Activated CD8-positive, alpha-beta T cell treated with anti-CD3 and anti-CD28 coated beads for 36 hours (primary cell): Measurements from ENCODE around the gene LRRC47. TPM values are rescaled to one million over a fixed set of nuclear protein-coding genes. Genes with fewer than 3 reads are reported as not detected.

Source experiments
- ATAC-seq: fragments of 200-7000 bp; cut with Tn5 transposase; one replicate; pipeline ENCODE4 v1.10.0; 2021; ENCODE audit warnings: mild to moderate bottlenecking, moderate library complexity
- CTCF ChIA-PET: fragments of 350-600 bp; sonication (Branson Sonifier 250); formaldehyde crosslinking; loops from one replicate; lab custom pipeline; 2021; ENCODE audit warnings: antibody characterized with exemption; lab: Charles Lee
- POLR2A ChIA-PET: fragments of 350-600 bp; sonication (Branson Sonifier 250); formaldehyde crosslinking; loops from one replicate; lab custom pipeline; 2021; ENCODE audit warnings: antibody characterized with exemption; lab: Charles Lee
- DNase-seq: peaks from one replicate; pipeline ENCODE4 v3.0.0-alpha.2; 2020
- H3K27ac Mint-ChIP-seq: one replicate; pipeline ENCODE4 v1.8.0; 2021; ENCODE audit warnings: mild to moderate bottlenecking, mixed read lengths
- H3K27me3 Mint-ChIP-seq: one replicate; pipeline ENCODE4 v1.8.0; 2021; ENCODE audit warnings: mixed read lengths
- H3K36me3 Mint-ChIP-seq: one replicate; pipeline ENCODE4 v1.8.0; 2021; ENCODE audit warnings: low read depth, mixed read lengths
- H3K4me1 Mint-ChIP-seq: one replicate; pipeline ENCODE4 v1.8.0; 2021; ENCODE audit warnings: low read depth, mixed read lengths
- H3K4me3 Mint-ChIP-seq: one replicate; pipeline ENCODE4 v1.8.0; 2021; ENCODE audit warnings: mild to moderate bottlenecking, moderate library complexity, mixed read lengths
- H3K9me3 Mint-ChIP-seq: one replicate; pipeline ENCODE4 v1.8.0; 2021; ENCODE audit warnings: mixed read lengths
- intact Hi-C: fragments of 100-400 bp; cut with micrococcal nuclease; formaldehyde crosslinking; loops from one replicate; pipeline ENCODE4 v1.10.0; 2022
- total RNA-seq, 2 experiments: library from RNA; stranded (reverse); gene quantifications; one replicate each; pipeline ENCODE4 v1.2.3, GENCODE V29; 2021
- TF ChIP-seq, protein P1 (sequence below): fragments of 200-600 bp; IDR thresholded peaks from one replicate; pipeline ENCODE4 v1.8.0; 2022; ENCODE audit warnings: antibody characterized with exemption, mild to moderate bottlenecking

LRRC47 gene
- total RNA-seq, 2 experiments from 2014 or later = 32.6 to 33.1 TPM

- no peak for DNase-seq
- no peak overlapping the region for H3K4me3 Mint-ChIP-seq
- H3K4me1 Mint-ChIP-seq = no peaks in the 10 kb centered on the region
- POLR2A ChIA-PET = no interaction called here
- ATAC-seq = no peak
- intact Hi-C loops = no loop called here
- no peaks in the 10 kb centered on the region for H3K9me3 Mint-ChIP-seq
- no peaks in the 10 kb centered on the region for H3K27me3 Mint-ChIP-seq
- CTCF ChIA-PET = no interaction called here
- peaks cover 8% of the 10 kb centered on the region for H3K36me3 Mint-ChIP-seq
- H3K27ac Mint-ChIP-seq = no peak overlapping the region
- TF ChIP-seq, protein P1, sequence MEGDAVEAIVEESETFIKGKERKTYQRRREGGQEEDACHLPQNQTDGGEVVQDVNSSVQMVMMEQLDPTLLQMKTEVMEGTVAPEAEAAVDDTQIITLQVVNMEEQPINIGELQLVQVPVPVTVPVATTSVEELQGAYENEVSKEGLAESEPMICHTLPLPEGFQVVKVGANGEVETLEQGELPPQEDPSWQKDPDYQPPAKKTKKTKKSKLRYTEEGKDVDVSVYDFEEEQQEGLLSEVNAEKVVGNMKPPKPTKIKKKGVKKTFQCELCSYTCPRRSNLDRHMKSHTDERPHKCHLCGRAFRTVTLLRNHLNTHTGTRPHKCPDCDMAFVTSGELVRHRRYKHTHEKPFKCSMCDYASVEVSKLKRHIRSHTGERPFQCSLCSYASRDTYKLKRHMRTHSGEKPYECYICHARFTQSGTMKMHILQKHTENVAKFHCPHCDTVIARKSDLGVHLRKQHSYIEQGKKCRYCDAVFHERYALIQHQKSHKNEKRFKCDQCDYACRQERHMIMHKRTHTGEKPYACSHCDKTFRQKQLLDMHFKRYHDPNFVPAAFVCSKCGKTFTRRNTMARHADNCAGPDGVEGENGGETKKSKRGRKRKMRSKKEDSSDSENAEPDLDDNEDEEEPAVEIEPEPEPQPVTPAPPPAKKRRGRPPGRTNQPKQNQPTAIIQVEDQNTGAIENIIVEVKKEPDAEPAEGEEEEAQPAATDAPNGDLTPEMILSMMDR = no peak
Measured at GRCh38 chr1:3827813-3828307, 31.6 kb upstream of the LRRC47 start.

DNA sequence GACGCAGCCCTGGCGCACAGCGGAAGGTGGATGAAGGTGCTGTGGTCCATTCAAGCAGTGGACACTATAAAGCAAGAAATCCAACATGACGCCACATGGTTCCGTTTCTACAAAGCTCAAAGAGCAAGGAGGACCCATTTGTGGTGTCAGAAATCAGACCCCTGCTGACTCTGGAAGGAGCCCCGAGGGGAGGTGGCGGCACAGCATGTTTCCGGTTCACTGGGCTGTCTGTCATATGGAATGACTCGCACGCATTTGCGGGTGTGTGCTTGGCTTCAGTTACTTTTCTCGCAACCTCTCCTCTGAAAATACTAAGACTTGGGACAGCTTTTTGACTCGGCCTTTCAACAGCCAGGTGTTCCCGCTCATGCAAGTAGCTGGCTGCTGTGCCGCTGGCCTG is 29.1 kb upstream of the LRRC47 start:
- Mint-ChIP-seq H3K9me3 (no peaks in the 10 kb centered on the region), H3K27ac (no peak overlapping the region), H3K36me3 (peaks cover 10% of the 10 kb centered on the region), H3K4me3 (no peak overlapping the region), H3K4me1 (no peaks in the 10 kb centered on the region), H3K27me3 (no peaks in the 10 kb centered on the region)
- POLR2A ChIA-PET = no interaction called here
- TF ChIP-seq, protein P1 = no peak
- ATAC-seq (no peak), DNase-seq (no peak)
- intact Hi-C loops = no loop called here
- CTCF ChIA-PET = no interaction called here

GRCh38 chr1:3824650-3825049 is 28.4 kb upstream of the LRRC47 start:
- no peak overlapping the region for H3K4me3 Mint-ChIP-seq

GRCh38 chr1:3822421-3822820 is 26.1 kb upstream of the LRRC47 start:
- H3K27me3 Mint-ChIP-seq = no peaks in the 10 kb centered on the region
- no peak overlapping the region for H3K27ac Mint-ChIP-seq
- H3K9me3 Mint-ChIP-seq = no peaks in the 10 kb centered on the region
- ATAC-seq (no peak), DNase-seq (no peak)
- TF ChIP-seq, protein P1 = no peak
- ChIA-PET CTCF (no interaction called here), POLR2A (interaction anchor here (1.0 kb wide), 1 partner anchor 11 kb away, joined by 3 read pairs; no protein-coding TSS in a partner anchor)
- H3K4me3 Mint-ChIP-seq = no peak overlapping the region
- H3K4me1 Mint-ChIP-seq = no peaks in the 10 kb centered on the region
- intact Hi-C loops = no loop called here
- peaks cover 13% of the 10 kb centered on the region for H3K36me3 Mint-ChIP-seq

More at GRCh38 chr1:3824650-3825049, 28.4 kb upstream of the LRRC47 start:
- Mint-ChIP-seq H3K4me1 (no peaks in the 10 kb centered on the region), H3K36me3 (peaks cover 14% of the 10 kb centered on the region), H3K27ac (no peak overlapping the region), H3K27me3 (no peaks in the 10 kb centered on the region), H3K9me3 (no peaks in the 10 kb centered on the region)
- intact Hi-C loops = no loop called here
- no peak for ATAC-seq
- POLR2A ChIA-PET = no interaction called here
- CTCF ChIA-PET = no interaction called here
- DNase-seq = no peak
- TF ChIP-seq, protein P1 = no peak

GRCh38 chr1:3821908-3822307 is 25.6 kb upstream of the LRRC47 start:
- POLR2A ChIA-PET = interaction anchor here (1.0 kb wide), 1 partner anchor 11 kb away, joined by 3 read pairs; no protein-coding TSS in a partner anchor
- H3K27me3 Mint-ChIP-seq = no peaks in the 10 kb centered on the region
- no peak overlapping the region for H3K4me3 Mint-ChIP-seq
- ATAC-seq (no peak), DNase-seq (no peak)
- CTCF ChIA-PET = no interaction called here
- TF ChIP-seq, protein P1 = no peak
- intact Hi-C loops = no loop called here
- no peaks in the 10 kb centered on the region for H3K4me1 Mint-ChIP-seq
- H3K27ac Mint-ChIP-seq = no peak overlapping the region
- peaks cover 13% of the 10 kb centered on the region for H3K36me3 Mint-ChIP-seq
- no peaks in the 10 kb centered on the region for H3K9me3 Mint-ChIP-seq
